Myocyte (in vitro differentiated cells): ENCODE results near the gene PELI1. TPM values are rescaled to one million over a fixed set of nuclear protein-coding genes. Genes with fewer than 3 reads are reported as not detected.

Experiments used
- DNase-seq: peaks from one replicate; pipeline ENCODE4 v3.0.0-alpha.2; 2012; ENCODE audit warnings: low read depth
- total RNA-seq: library from RNA; depleted of rRNA; stranded (reverse); fragments of >200 nt; gene quantifications from 2 replicates; pipeline ENCODE4 v1.2.3, GENCODE V29; 2014

Gene PELI1
- total RNA-seq, 1 donor from 2014 or later = 4.4 TPM

DNA sequence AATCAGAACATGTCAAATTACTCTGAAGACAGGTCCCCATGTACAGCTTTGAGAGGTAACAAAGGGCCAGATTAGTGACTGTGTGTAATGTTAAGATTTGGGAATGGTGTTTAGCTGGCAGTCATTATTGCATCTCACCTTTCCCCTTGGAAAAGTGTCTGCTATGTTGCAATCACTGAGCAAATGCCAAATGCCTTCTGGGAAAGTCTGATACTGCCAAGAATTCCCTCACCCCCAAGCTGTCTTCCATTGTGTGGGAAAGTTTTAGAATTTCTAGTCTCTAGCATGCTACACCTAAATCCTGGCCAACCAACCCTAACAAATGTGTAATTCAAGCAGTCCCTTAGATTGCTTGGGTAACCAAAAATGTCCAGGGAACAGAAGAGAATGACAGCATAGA lies 13.6 kb upstream of the PELI1 start:
- peak; percentile 25 for DNase-seq

GRCh38 chr2:64153811-64154210 lies 9.6 kb upstream of the PELI1 start:
- no peak for DNase-seq

DNA sequence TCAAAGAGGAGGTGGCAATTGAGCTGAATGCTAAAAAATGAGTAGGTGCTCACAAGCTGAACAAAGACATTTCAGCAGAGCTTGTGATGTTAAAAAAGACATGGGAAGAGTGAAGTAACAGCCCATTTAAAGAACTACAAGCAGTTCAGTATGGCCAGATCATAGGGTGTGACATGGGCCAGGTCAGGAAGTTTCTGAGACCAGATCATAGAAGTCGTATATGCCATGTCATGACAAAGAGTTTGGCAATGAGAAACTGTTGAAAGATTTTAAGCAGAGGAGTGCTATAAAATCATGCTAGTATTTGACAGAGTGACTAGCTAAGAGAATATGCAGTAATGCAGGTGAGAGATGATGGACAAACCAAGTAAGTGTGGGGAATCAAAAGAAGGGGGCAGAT lies 7.3 kb upstream of the PELI1 start:
- DNase-seq = no peak

DNA sequence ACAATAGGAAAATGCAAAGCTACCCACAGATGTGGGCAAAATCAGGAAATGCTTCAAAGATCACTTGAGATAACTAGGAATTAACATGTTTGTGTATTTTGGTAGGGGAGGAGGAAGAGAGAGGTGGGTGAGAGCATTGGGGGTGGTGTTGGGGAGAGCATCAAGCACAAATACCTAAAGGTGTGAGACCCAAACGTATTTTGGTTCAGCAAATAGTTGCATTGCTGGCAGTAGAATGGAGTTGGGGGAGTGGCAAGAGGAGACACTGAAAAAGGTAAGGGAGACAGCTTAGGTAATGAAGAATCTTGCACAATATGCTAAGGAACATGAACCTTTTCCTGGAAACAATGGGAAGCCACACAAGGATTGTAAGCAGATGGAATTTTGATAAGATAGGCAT lies 1.5 kb upstream of the PELI1 start:
- no peak for DNase-seq

GRCh38 chr2:64145119-64145518 lies 899 bp upstream of the PELI1 start:
- DNase-seq = no peak

- DNase-seq = peak; percentile 52
Measured at GRCh38 chr2:64143169-64144056, 807 bp downstream of the PELI1 start.

DNA sequence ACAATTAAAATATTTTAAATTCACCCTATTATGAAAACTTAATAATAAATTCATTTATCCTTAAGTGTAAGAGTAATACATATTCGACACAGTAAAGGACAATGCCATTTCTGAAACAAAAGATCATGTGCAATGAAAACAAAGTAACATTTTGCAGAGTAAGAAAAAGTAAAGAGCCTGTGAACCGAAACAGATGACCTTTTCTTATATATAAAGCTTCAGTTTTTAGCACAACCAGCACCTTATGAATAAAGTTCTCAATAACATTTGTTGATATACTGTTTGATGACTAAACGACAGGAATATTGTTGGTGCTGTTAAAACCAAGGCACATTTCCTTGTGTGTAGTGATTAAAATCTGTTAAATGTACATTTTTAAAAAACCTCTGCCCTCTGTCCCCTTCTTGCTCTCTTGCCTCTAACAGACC lies 1.5 kb downstream of the PELI1 start:
- DNase-seq = no peak

DNA sequence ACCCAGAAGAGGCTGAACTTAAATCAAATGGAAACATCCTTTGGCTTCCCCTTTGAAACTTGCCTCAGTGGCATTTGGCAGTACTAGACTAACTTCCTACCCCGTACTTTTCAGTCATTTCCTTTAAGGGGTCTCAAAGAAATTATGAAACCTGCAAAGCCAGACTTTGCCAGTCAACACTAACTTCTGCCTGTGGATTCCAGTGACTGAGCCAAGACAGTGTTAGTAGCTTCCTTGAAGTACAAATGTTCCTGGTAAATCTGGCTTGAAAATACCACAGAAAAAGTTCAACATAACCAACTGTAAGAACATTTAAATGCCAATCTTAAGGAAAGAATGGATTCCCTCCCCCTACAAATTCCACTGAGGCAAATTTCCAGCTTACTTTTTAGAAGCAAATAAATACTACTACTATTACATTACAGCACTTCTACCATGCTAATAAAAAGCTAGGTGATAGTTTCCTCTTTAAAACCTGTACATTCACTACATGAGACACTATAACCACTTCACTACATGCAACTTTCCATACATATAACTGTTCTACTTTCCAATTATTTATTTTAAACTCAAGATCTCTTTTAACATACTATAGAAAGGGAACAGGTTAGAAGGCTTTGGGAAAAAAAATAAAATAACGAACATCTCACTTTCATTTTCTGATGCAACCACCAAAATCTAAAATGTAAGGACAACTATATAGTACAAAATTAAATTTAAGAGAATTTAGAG lies 2.4 kb downstream of the PELI1 start:
- no peak for DNase-seq

DNA sequence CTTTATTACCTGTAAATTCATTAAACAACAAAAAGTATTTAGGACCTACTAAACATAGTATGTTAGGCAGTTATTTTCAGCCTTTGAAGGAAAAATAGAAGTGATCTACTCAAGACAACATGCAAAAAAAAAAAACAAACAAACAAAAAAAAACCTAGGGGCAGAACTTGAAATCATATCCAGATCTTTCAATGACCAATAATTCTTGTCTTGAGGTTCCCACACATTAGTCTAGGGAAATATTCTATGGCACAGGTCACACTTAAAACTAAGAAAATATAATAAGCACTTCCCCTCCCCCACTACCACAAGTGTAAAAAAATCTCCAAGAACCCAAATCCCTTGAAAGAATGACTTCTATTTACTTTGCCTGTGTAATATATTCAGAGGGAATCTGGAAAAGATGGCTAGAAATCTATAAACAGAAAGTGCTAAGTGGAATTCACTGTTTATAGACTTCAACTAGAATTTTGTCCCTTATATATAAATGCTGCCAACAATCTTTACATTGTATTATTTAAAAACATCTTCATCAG lies 3.5 kb downstream of the PELI1 start:
- no peak for DNase-seq

- no peak for DNase-seq
Measured at GRCh38 chr2:64139956-64140355, 4.3 kb downstream of the PELI1 start.

DNA sequence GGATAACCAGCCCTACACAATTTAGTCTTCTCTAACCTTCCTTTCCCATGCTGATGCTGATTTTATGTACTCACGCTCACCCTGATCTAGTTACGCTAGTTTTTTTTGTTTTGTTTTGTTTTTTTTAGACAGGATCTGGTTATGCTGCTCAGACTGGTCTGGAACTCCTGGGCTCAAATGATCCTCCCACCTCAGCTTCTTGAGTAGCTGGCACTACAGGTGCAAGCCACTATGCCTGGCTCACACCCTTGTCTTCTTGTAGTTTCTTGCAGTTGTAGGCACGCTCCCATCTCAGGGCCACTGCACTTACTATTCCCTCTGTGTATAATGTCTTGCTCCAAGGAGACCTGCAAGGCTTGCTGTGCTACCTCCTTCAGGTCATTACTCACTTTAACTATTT lies 6.2 kb downstream of the PELI1 start:
- DNase-seq = no peak

DNA sequence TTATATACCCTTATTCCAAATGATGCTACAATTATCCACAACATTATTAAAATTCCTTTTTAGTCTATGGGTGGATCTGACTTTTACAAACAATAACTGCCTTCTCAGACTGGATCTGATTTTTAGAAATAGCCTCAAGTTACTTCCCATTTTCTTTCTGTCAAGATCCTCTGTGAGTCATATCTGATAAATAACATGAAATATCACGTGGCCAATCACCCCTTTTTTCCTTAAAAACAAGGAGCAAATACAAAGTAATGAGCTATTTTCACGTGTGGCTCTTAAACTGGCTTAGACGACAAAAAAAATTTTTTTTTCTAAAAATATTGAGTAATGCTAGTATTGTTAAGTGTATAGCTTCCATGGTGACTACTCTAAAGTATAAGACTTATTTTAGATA lies 6.7 kb downstream of the PELI1 start:
- no peak for DNase-seq

GRCh38 chr2:64135421-64135820 lies 8.8 kb downstream of the PELI1 start:
- DNase-seq = no peak

DNA sequence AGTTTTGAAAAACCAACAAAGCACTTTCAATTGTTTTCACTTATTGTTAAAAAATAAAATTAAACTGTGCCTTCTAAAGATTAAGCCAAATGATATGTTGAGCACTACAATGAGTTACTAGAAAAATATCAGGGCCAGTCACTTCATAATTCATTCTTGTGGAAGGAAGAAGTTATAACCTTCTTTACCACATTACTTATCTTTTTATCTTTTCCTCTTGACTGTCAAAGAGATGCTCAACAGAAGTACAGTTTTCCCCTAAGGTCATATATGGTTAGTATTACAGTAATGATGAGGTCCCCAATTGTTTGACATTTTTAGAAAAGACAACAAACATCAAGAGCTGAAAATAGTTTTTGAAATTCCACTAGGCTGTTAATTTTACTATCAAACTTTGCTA lies 9.4 kb downstream of the PELI1 start:
- no peak for DNase-seq

GRCh38 chr2:64133828-64134227 lies 10.4 kb downstream of the PELI1 start:
- DNase-seq = no peak

DNA sequence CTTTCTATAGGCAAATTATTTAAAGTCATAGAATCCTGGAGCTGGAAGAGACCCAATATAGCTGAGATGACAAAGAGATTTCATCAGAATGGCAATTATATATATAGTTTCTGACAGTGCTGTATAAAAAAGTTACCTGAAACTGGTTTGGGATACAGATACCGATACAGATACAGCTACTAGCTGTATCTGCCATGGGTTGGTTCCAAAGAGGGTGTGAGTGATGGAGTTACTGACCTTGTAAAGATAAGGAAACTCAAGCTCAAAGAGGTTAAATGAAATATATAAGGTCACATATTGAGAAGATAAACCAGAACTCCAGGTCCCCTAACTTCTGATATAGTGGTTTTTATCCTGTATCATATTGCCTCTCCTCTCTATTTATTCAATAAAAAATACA lies 10.9 kb downstream of the PELI1 start:
- DNase-seq = no peak

DNA sequence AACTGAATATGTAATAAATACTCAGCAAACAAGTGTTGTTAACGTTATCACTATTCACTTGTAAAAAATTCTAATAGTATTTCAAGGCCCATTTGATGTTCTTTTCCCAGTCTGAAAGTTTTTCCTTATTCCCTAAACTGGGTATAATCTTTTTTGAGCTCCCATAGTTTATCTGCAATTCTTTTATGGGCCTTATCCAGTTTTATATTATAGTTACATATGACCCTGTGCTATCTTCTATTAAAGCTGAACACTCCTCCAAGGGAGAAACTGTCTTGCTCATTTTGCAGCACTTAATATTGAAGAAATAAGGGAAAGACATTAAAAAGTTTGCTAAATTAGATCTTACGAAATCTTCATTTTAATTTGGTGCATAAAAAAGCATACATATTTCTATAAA lies 13.9 kb downstream of the PELI1 start:
- DNase-seq = no peak

DNA sequence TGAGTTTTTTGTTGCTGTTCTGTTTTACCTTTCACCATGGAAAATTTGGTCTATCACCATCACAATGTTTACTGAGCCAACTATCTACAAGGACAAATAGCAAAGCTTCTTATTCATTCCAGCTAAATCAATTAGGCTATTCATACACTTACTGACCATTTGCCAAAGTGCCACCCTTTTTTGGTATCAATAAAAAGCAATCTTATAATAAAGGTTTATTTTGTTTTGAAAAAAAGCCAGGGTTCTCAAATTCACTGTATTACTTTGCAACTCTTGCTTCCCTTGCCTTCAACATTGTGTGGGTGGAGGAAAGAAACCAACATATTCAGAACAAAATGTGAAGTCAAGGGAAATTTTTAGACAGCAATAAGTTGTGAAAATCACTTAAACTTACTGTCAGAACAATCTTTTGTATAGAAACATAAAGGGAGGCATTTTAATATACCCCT lies 15.3 kb downstream of the PELI1 start:
- no peak for DNase-seq

DNA sequence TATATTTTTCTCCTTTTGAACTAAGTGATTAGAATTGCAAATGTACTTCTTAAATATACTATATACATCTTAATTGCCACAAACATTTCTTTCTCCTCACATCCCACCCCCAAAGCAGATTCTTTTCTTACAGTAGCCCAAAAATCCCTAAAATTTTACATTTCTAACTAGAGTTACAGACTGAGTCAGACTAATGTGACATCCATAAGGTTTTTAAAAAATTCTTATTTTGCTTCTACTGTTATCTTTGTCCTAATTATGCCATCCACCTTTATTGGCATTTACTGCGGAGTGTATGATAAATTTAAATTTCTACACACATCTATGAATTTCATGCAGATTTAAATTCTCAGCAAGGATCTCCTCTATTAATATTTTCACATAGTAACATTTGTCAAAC lies 15.8 kb downstream of the PELI1 start:
- DNase-seq = no peak

GRCh38 chr2:64127119-64127518 lies 17.1 kb downstream of the PELI1 start:
- no peak for DNase-seq

DNA sequence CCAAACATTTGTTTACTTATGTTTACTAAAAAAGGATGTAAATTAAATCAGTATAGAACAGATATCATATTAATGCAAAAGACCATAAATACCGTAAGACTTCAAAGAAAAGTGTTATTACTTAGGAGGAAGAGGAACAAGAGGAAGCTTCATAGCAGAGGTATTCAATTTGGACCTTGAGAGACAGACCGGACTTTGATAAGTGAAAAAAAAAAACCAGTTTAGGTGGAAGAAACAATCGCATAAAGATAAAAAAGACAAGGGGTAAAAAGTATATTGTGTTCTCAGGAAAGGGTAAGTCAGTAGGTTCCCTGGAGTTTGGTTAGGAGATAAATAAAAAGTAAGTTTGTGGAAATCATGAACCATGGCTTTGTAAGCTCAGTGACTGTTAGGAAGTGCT lies 17.6 kb downstream of the PELI1 start:
- DNase-seq = no peak

- no peak for DNase-seq
Measured at GRCh38 chr2:64124571-64124970, 19.6 kb downstream of the PELI1 start.
